Measurements from ENCODE around the gene CFAP65.

- TF ChIP-seq CTCF (IDR thresholded peaks at IDR 0.05) (no peak), POLR2A (IDR thresholded peaks at IDR 0.05) (no peak)
Observed at GRCh38 chr2:218985325-218986091, 55.8 kb downstream of the CFAP65 start.
